Measurements from ENCODE around the gene TPBG.

The TPBG gene

GRCh38 chr6:82363428-82364086 is at the start of gene TPBG:
TPBG (plus strand) TSS chr6:82363817; CDS start chr6:82364962, 1,145 bp downstream.
- DNase-seq = no peak

GRCh38 chr6:82322386-82322785 is 41.2 kb upstream of the TPBG start:
- DNase-seq = no peak

GRCh38 chr6:82329766-82330165 is 33.9 kb upstream of the TPBG start:
- no peak for DNase-seq

GRCh38 chr6:82330171-82330804 is 33.3 kb upstream of the TPBG start:
- DNase-seq = no peak

- DNase-seq = no peak
These were observed 32.4 kb upstream of the TPBG start for GRCh38 chr6:82331031-82331773.

- no peak for DNase-seq
These were observed 29.8 kb upstream of the TPBG start for GRCh38 chr6:82333781-82334180.

- no peak for DNase-seq
These were observed 25.8 kb upstream of the TPBG start for GRCh38 chr6:82337688-82338257.

- DNase-seq = no peak
These were observed 15.5 kb upstream of the TPBG start for GRCh38 chr6:82348130-82348529.

GRCh38 chr6:82353848-82354247 is 9.8 kb upstream of the TPBG start:
- no peak for DNase-seq

- no peak for DNase-seq
These were observed 3.1 kb upstream of the TPBG start for GRCh38 chr6:82360552-82360951.

GRCh38 chr6:82361631-82362030 is 2.0 kb upstream of the TPBG start:
- no peak for DNase-seq

GRCh38 chr6:82362144-82362543 is 1.5 kb upstream of the TPBG start:
- no peak for DNase-seq

- no peak for DNase-seq
These were observed 664 bp upstream of the TPBG start for GRCh38 chr6:82362878-82363427.

- no peak for DNase-seq
These were observed 734 bp downstream of the TPBG start for GRCh38 chr6:82364087-82365015.

- DNase-seq = no peak
These were observed 1.6 kb downstream of the TPBG start for GRCh38 chr6:82365016-82365795.

- DNase-seq = no peak
These were observed 4.1 kb downstream of the TPBG start for GRCh38 chr6:82367704-82368103.

- no peak for DNase-seq
These were observed 7.2 kb downstream of the TPBG start for GRCh38 chr6:82370788-82371187.

- no peak for DNase-seq
These were observed 8.4 kb downstream of the TPBG start for GRCh38 chr6:82371799-82372546.

GRCh38 chr6:82372656-82373055 is 9.0 kb downstream of the TPBG start:
- no peak for DNase-seq

- no peak for DNase-seq
These were observed 10.9 kb downstream of the TPBG start for GRCh38 chr6:82374516-82374915.

- no peak for DNase-seq
These were observed 13.0 kb downstream of the TPBG start for GRCh38 chr6:82376636-82377035.

All from GF-D8 (cell line).